ENCODE data around the gene NCAM1. TPM values are rescaled to one million over a fixed set of nuclear protein-coding genes. Genes with fewer than 3 reads are reported as not detected.
A peak's percentile ranks its signal among the peaks of the same experiment; 100 is the strongest.

The NCAM1 gene
- total RNA-seq, 1 donor from 2014 or later = 505 TPM

DNA sequence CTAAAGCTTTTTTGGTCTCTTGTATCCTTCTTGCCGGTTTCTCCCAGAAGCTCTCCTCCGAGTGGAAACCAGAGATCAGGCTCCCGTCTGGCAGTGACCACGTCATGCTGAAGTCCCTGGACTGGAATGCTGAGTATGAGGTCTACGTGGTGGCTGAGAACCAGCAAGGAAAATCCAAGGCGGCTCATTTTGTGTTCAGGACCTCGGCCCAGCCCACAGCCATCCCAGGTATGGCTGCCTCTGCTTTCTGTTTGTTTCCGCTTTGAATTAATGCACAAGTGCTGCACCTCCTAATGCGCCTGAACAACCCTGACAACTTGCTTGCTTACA is 298.8 kb downstream of the NCAM1 start:
- DNase-seq = no peak

GRCh38 chr11:113260541-113260940 is 299.3 kb downstream of the NCAM1 start:
- DNase-seq = no peak

- DNase-seq = peak; percentile 50
These were observed 300.7 kb downstream of the NCAM1 start for GRCh38 chr11:113261709-113262475.

GRCh38 chr11:113262594-113262993 is 301.4 kb downstream of the NCAM1 start:
- no peak for DNase-seq

- DNase-seq = no peak
These were observed 302.4 kb downstream of the NCAM1 start for GRCh38 chr11:113263458-113264259.

DNA sequence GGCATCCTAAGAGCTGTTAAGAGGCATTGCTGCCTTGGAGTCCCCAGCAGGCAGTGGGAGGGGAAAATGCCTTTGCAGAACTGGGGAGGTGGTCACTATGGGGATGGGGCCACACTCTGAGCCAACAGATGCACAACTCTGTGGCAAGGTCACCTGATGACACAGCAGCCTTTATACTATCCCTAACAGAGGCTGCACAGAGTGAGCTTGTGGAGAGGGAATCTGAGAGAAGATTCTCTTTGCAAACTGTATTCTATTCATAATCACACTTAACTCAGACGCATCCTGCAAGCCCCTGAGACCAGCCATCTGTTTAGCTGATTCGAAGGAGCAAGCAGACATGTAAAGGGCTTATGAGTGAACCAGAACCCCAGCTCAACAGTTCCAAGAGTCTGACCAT is 304.1 kb downstream of the NCAM1 start:
- no peak for DNase-seq

DNA sequence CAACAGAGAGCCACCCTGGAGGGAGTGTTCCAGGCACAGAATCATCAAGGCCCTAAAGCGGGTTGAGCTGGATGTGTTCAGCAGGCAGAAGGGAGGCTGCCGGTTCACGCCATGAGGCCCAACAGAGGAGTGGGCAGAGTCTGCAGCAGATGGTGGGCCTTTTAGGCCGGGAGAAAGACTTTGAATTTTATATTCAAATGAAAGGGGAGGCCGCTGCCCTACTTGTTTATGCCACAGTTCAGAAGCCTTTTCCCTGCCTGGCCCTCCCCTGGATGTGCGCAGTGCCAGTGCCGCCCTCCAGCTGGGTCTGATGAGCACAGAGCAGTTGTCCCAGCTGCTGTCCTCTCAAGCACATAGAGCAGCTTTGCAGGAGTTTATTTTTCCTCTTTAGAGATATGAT is 306.3 kb downstream of the NCAM1 start:
- peak; percentile 31 for DNase-seq

GRCh38 chr11:113269096-113269495 is 307.9 kb downstream of the NCAM1 start:
- DNase-seq = no peak

DNA sequence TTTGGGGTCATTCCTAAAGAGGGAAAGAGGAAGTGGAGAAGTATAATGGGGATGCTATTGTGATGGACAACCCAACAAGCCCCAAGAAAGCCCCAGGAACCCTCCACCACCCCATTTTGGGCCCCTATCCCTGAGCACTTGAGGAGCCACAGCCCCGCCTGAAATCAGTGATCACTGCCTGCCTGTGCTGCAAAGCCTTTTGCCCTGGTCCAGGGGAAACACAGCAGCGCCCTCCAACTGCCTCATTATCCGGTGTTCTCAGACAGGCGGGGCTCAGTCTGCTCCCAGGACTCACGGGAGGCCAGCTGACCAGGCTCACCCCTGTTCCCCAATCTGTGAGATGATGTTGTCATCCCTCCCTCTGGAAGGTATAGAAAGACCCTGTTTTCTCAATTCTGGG is 308.4 kb downstream of the NCAM1 start:
- DNase-seq = no peak

DNA sequence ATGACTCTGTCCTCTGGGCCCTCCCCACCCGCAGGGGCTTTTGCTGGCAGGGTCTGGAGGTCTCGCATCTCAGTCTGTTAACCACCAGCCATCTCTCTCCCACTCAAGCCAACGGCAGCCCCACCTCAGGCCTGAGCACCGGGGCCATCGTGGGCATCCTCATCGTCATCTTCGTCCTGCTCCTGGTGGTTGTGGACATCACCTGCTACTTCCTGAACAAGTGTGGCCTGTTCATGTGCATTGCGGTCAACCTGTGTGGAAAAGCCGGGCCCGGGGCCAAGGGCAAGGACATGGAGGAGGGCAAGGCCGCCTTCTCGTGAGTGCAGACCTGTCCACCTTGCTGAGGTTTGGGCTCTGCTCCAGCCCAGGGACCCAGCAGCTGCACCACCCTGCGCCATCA is 308.9 kb downstream of the NCAM1 start:
- no peak for DNase-seq

GRCh38 chr11:113271551-113272245 is 310.5 kb downstream of the NCAM1 start:
- no peak for DNase-seq

- DNase-seq = no peak
These were observed 311.1 kb downstream of the NCAM1 start for GRCh38 chr11:113272281-113272680.

DNA sequence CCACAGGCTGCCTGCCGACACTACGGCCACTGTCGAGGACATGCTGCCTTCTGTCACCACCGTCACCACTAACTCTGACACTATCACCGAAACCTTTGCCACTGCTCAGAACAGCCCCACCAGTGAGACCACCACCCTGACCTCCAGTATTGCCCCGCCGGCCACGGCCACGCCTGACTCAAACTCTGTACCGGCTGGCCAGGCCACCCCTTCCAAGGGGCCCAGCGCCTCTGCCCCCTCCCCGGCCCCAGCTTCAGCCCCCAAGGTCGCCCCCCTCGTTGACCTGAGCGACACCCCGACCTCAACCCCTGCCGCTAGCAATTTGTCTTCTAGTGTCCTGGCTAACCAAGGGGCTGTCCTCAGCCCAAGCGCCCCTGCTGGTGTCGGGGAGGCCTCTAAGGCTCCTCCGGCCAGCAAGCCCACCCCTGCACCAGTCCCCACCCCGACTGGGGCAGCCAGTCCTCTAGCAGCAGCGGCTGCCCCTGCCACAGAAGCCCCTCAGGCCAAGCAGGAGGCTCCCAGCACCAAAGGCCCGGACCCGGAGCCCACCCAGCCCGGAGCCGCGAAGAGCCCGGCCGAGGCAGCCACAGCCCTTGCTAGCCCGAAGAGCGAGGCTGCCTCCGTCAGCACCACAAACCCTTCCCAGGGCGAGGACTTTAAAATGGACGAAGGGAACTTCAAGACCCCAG is 311.9 kb downstream of the NCAM1 start:
- DNase-seq = no peak

- DNase-seq = no peak
These were observed 312.5 kb downstream of the NCAM1 start for GRCh38 chr11:113273720-113274119.

DNA sequence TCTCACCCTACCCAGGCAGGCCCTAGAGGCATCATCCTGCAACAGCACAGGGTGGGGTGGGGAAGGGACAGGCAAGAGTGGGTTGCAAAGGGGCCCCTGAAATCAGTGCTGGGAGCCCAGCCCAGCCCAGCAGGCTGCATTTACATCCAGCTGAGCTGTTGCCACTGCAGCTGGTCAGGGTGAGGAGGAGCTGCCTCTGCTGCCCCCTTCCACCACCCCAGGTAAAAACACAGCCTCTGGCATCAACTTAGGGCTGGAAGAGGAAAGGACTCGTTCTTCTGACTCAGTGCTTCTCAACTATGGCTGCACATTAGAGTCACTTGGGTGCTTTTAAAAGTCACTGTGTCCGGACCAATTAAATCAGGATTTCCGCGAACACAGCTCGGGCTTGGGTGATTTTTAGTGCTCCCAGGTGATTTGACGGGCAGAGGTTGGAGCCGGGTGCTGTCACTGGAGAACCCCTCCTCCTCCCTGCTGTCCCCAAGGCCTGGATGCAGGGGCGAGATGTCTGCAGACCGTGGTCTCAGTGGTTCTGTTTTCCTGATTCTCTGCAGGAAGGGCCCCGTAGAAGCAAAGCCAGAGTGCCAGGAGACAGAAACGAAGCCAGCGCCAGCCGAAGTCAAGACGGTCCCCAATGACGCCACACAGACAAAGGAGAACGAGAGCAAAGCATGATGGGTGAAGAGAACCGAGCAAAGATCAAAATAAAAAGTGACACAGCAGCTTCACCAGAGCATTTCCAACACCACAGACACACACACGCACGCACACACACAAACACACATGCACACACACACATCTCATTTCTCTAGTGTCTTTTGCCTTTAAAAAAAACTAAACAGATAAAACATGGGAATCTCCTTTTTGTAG is 313.7 kb downstream of the NCAM1 start:
- DNase-seq = no peak

GRCh38 chr11:113275602-113276001 is 314.4 kb downstream of the NCAM1 start:
- no peak for DNase-seq

GRCh38 chr11:113276466-113276865 is 315.2 kb downstream of the NCAM1 start:
- no peak for DNase-seq

- no peak for DNase-seq
These were observed 316.7 kb downstream of the NCAM1 start for GRCh38 chr11:113277907-113278306.

- DNase-seq = no peak
These were observed 317.3 kb downstream of the NCAM1 start for GRCh38 chr11:113278481-113278880.

GRCh38 chr11:113278925-113279324 is 317.7 kb downstream of the NCAM1 start:
- no peak for DNase-seq

- DNase-seq = no peak
These were observed 318.4 kb downstream of the NCAM1 start for GRCh38 chr11:113279591-113279990.
